NCI-H2196 (cell line): ENCODE measurements around the gene FABP6.
A peak's percentile ranks its signal among the peaks of the same experiment; 100 is the strongest.
"Not testable (repeated sequence)": the region's sequence is repeated elsewhere in the genome, so short reads cannot be mapped to it uniquely, and the experiment has no call there.

ENCODE experiments used
- DNase-seq: peaks from one replicate; lab custom pipeline; 2025; ENCODE audit not compliant: unreplicated experiment; lab: John Stamatoyannopoulos, UW

The FABP6 gene

DNA sequence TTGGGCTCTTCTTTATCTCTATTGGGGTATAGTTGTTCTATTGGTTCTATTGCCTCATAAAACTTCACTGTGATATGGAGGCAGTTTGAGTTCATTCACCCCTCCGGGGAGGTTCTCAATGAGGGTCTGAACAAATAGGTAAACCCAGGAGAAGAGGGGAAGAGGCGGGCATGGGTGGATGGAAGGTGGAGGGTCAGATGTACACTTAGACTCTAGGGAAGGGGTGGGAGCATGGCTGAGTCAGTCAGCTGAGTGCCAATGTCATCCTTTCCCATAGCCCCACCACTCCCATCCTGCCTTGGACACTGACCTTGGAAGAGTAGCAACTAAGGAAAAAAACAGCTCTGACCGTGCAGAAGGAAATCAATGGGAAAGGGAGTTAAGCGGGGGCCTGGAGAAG, 9.9 kb upstream of the FABP6 start:
- DNase-seq: no peak

GRCh38 chr5:160221082-160221481, 8.2 kb upstream of the FABP6 start:
- no peak for DNase-seq

- DNase-seq: no peak
Measured at GRCh38 chr5:160227012-160227411, 2.3 kb upstream of the FABP6 start.

DNA sequence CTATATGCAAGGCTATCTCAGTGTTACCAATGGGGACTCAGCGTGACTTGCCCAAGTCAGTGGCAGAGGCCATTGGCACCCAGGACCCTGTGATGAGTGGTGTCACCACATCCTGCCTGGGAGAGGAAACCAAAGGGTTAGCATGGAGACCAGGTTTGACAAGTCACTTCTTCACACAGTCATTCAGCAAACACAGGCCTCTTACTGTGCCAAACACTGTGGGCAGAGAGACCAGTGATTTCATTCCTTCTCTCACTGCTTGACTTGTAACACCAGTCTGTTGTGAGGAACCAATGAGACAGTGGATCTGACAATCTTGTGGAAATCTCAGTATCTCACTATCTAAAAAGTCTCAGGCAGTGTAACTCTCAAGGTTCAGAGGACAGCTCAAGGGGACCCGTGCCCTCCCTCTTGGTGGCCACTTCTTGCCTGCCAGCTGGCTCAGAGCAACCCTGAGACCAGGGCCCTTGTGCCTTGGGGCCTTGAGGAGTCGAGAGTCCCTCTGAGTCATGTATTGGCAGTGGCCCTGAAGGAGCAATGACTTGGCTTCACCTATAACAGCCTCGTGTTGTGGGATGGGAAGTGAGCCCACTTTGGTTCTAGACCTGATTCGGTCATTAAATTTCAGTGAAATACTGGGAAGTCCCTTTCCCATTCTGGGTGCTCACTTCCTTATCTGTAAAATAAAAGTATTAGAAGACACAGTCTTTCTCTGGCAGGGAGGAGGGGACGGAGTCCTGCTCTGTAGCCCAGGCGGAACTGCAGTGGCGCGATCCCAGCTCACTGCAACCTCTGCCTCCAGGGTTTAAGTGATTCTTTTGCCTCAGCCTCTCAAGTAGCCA, 1.6 kb downstream of the FABP6 start:
- peak; percentile 31 for DNase-seq

GRCh38 chr5:160231783-160232342, 2.6 kb downstream of the FABP6 start:
- no peak for DNase-seq

GRCh38 chr5:160233215-160233614, 3.9 kb downstream of the FABP6 start:
- DNase-seq: no peak

DNA sequence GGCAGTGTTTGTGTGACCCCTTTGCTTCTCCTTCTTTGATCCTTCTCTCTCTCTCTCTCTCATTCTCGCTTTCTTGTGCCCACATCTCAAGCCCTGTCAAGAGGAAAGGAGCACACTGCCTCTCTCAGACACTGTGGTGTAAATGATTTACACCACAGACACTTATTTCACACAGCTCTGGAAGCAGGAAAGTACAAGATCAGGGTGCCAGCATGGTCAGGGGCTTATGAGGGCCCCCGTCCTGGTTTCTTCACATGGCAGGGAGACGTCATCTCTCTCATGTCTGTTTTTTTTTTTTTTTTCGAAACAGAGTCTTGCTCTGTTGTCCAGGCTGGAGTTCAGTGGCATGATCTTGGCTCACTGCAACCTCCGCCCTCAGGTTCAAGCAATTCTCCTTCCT, 6.4 kb downstream of the FABP6 start:
- no peak for DNase-seq

DNA sequence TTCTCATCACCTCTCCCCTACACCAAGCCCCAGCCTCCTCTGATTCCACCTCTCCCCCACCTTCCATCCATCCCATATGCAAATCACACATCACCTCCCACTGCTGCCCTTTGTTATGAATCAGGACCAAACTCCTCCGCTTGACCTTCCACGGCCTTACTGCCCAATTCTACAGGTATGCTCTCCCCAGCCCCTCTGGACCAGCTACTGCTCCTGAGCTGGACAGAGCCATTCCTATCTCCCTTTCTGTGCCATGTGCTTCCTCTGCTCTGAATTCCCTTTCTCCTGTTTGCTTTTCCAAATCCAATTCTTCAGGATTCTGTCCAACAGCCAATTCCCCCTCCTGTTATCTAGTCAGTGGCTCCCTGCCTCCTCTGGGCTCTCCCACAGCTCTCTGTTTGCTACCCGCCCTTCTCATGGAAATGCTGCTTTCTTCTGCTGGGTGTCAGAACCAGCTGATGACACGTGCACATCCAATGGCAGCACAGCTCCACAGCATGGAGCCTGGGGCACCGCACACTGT, 8.3 kb downstream of the FABP6 start:
- DNase-seq: no peak

GRCh38 chr5:160240350-160240749, 11.0 kb downstream of the FABP6 start:
- DNase-seq: no peak

- DNase-seq: no peak
Measured at GRCh38 chr5:160242145-160242544, 12.8 kb downstream of the FABP6 start.

GRCh38 chr5:160245506-160246086, 16.3 kb downstream of the FABP6 start:
- DNase-seq: no peak

- not testable (repeated sequence) for DNase-seq
Measured at GRCh38 chr5:160249570-160249969, 20.3 kb downstream of the FABP6 start.

DNA sequence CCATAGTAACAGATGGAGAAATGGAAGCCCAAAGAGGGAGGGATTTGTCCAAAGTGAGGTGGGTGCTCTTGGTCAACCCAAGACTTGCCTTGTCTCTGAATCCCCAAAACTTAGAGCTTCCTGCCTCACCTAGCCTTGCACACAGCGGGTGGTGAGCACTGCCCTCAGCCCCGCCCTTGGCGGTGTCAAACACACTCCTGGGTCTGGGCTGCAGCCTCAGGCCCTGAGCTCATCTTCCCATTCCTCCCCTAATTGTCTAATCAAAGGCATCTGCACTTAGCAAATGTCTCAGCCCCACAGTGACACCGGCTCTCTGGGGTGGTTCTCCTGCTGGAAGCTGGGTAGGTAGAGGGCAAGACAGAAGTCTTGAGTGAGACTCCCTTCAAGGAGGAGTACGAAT, 20.9 kb downstream of the FABP6 start:
- DNase-seq: no peak

DNA sequence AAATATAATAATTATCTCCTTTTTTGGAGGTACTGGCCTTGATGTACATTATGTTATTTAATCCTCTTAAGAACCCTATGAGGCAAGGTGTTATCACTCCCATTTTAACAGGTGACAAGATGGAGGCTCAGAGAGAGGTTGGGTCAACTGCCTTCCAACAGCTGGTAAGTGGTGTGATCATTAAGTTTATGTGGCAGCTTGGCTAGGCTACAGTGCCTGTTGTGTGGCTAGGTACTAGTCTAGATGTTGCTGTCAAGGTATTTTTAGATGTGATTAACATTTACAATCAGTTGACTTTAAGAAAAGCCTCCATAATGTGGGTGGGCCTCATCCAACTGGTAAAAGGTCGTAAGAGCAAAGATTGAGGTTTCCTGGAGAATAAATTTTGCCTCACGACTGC, 21.5 kb downstream of the FABP6 start:
- DNase-seq: no peak

DNA sequence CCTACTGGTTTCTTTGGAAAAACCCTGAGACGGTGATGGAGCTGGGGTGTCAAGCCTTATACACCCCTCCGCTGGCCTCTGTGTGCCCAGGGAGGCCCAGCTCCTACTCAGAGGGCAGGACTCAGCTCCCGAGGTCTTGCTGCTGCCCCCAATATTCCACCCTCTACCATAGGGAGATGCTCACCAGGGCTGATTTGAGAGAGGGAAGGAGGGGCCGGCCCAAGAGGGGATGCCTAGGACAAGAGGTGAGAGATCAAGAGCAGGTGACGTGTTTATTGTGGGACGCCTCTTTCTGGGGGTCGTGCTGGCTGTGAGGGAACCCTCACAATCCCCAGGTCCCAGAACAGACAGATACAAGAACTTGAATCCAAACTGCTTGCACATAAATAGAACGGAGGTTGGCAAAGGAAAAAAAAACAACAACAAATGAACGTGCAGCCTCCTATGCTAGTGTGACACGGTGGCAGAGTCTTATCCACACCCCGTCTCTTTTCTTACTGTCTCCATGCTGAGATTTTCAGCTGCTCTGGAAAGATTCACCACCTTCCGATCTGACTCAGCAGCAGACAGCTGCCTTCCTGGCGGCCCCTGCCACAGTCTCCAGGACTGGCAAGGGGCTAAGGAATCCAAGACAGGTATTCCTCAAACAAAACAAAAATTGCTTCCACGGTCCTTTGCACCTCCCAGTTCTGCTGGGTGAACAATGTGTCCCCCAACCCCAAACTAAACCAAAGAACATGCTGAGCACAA, 22.3 kb downstream of the FABP6 start:
- DNase-seq: no peak

DNA sequence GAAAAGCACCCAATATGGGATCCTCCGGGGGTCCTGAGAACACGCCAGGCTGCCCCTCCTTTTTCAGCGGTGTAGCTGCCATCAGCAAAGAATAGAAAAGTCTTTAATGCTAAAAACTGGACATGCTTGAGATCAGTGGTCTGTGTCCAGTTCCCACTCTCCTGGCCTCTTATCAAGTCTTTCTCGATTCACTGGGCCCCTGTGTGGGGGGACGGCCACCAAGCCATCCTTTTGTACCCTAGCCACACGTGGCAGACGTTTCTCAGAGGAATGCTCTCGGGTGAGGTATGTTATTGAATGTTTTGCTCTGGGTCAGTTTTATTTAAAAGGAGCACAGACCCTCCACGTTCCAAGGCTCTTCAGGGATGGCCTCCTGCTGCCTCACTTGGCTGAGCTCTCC, 23.6 kb downstream of the FABP6 start:
- DNase-seq: no peak

GRCh38 chr5:160253441-160253840, 24.1 kb downstream of the FABP6 start:
- no peak for DNase-seq

GRCh38 chr5:160254706-160255105, 25.4 kb downstream of the FABP6 start:
- DNase-seq: no peak

DNA sequence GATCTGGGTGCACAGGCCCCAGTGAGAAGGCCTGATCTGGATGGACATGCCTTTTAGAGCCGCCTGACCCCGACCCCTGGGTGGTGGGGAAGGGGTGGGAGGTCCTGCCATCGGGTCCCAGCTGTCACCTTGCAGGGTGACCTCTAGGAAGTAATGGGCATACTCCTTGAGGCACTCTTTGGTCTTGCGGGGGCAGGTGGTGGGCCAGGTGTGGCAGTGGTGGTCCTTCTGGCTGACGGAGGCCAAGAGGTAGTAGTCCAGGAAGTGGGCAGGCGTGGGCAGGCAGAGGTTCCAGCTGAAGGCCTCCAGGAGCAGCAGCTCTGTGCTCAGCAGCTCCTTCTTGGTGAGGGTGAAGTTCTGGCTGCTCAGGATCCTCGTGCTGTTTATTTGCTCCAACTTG, 30.0 kb downstream of the FABP6 start:
- DNase-seq: no peak

GRCh38 chr5:160260006-160260775, 30.9 kb downstream of the FABP6 start:
- DNase-seq: no peak
